8988T (cell line): ENCODE measurements around the gene MDGA2.
A peak's percentile ranks its signal among the peaks of the same experiment; 100 is the strongest.
"Not testable (repeated sequence)": the region's sequence is repeated elsewhere in the genome, so short reads cannot be mapped to it uniquely, and the experiment has no call there.

ENCODE experiments used
- DNase-seq: peaks from one replicate; pipeline ENCODE4 v3.0.0; 2011

Gene MDGA2

GRCh38 chr14:47302121-47302520, 373.3 kb downstream of the MDGA2 start:
- no peak for DNase-seq

GRCh38 chr14:47300796-47301195, 374.6 kb downstream of the MDGA2 start:
- no peak for DNase-seq

GRCh38 chr14:47297374-47297773, 378.0 kb downstream of the MDGA2 start:
- no peak for DNase-seq

DNA sequence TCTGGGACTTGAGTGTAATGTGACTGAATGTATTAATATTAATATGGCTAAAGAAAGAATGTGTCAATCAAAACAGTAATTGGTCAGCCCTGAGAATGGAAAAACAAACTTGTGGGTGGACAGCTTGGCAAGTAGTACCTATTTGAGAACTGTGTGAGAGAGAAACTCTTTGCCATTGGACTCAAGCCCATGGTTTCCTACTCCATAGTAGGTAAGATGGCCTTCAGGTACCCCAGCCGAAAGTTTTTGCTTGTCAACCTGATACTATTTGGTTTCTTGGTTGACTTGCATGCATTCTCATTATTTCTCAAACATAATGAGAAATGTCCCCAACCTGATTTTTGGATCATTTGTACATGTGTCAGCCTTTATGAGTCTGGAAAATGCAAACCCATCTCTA, 391.1 kb downstream of the MDGA2 start:
- no peak for DNase-seq

DNA sequence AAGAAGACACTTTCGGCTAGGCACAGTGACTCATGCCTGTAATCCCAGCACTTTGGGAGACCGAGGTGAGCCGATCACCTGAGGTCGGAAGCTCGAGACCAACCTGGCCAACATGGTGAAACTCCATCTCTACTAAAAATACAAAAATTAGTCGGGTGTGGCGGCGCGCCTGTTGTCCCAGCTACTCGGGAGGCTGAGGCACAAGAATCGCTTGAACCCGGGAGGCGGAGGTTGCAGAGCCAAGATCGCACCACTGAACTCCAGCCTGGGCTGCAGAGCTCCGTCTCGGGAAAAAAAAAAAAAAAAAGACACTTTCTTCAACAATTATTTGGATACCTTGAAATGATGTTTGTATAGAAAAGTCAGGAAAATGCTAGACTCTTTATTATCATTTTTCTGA, 393.6 kb downstream of the MDGA2 start:
- DNase-seq, result not testable (repeated sequence)

GRCh38 chr14:47278233-47278842, 397.1 kb downstream of the MDGA2 start:
- peak; percentile 11 for DNase-seq

- no peak for DNase-seq
These were observed 397.7 kb downstream of the MDGA2 start for GRCh38 chr14:47277703-47278102.

- DNase-seq, result no peak
These were observed 398.5 kb downstream of the MDGA2 start for GRCh38 chr14:47276931-47277330.

DNA sequence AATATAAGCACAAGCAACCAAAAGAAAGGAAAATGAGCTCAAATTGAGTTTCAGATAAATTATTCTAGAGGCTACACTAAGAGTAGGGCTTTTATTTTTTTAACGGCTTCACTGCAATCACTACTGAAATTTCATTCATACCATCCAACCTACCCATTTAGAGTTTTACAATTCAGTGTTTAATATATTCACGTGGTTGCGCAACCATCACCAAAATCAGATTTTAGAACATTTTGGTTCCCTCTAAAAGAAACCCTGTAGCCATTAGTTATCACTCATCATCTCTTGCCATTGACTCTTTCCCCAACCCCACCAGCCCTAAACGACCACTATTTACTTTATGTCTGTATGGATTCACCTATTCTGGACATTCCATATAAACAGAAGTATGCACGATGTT, 401.5 kb downstream of the MDGA2 start:
- no peak for DNase-seq

DNA sequence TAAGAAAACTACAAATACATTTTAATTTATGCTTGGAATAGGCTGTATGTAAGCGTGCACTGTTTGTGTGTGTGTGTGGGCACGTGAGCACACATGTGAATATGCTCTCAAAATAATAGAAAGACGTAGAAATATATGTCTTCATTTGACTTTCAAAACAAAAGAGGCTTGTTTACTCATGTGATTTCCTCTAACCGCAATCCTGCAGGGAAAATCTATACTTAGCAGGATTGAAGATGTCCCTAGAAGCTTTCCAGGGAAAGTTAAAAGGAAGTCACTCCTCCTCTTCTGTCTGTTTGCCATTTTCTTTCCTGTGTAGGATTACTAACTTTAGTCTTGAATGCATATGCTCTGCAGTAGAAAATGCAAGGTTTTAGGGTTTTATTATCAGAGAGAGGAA, 404.7 kb downstream of the MDGA2 start:
- DNase-seq, result no peak

GRCh38 chr14:47269756-47270492, 405.5 kb downstream of the MDGA2 start:
- no peak for DNase-seq

GRCh38 chr14:47264842-47265241, 410.6 kb downstream of the MDGA2 start:
- no peak for DNase-seq

DNA sequence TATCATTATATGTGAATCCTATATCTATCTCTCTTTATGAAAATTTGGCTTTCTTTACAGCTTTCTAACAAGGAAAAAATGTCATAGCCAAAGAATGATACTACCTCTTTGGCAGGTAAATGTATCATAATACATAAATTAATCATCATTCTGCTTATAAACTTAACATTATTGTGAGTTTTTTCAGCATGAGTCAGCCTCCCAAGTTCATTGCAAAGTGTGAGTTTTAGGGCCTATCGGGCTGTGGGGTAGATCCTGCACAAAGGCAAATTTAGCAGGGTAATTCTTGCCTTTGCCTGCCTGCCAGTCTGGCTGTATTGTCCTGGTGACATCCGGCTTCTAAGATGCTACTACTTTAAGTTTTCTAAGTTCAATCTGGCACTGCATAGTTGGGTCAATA, 412.6 kb downstream of the MDGA2 start:
- DNase-seq, result no peak

GRCh38 chr14:47261350-47261749, 414.1 kb downstream of the MDGA2 start:
- no peak for DNase-seq

- no peak for DNase-seq
These were observed 415.6 kb downstream of the MDGA2 start for GRCh38 chr14:47259796-47260195.

- DNase-seq, result no peak
These were observed 418.4 kb downstream of the MDGA2 start for GRCh38 chr14:47257013-47257412.

DNA sequence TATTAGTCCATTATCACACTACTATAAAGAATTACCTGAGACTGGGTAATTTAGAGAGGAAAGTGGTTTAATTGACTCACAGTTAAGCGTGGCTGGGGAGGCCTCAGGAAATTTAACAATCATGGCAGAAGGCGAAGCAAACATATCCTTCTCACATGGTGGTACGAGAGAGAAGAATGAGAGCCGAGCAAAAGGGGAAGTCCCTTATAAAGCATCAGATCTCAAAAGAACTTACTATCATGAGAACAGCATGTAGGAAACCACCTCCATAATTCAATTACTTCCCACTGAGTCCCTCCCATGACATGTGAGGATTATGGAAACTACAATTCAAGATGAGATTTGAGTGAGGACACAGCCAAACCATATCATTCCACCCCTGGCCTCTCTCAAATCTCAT, 422.6 kb downstream of the MDGA2 start:
- no peak for DNase-seq

- no peak for DNase-seq
These were observed 429.0 kb downstream of the MDGA2 start for GRCh38 chr14:47246367-47246766.

GRCh38 chr14:47242579-47242978, 432.8 kb downstream of the MDGA2 start:
- not testable (repeated sequence) for DNase-seq

DNA sequence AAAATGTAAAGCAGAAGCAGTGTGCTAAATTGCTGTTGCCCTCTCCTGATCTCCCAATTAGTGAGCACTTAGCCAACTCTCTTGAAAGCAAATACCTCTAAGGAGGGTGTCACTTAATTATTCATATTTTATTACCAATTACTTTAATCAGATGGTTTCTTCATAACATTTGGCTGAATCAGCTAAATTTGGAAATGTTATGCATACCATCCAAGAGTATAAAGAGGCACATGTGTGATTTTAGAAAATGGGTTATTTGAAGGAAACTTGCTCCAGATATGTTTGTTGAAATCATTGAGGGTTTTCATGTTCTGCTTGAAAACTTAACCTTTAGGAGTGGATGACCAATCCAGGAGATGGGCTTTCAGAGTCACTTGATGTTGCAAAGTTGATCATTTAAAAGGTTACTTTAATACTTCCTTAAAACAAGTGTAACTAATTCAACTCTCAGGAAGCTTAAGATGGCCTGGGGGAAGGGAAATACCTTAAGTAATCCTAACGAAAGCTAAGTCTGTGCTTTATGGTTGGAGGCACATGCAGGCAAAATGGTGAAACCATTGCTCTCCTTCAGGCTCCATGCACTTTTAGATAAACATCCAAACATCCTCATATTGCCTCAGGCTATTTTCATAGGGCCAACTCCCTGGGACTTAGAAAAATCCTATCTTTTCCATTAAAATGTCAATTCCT, 434.5 kb downstream of the MDGA2 start:
- no peak for DNase-seq

DNA sequence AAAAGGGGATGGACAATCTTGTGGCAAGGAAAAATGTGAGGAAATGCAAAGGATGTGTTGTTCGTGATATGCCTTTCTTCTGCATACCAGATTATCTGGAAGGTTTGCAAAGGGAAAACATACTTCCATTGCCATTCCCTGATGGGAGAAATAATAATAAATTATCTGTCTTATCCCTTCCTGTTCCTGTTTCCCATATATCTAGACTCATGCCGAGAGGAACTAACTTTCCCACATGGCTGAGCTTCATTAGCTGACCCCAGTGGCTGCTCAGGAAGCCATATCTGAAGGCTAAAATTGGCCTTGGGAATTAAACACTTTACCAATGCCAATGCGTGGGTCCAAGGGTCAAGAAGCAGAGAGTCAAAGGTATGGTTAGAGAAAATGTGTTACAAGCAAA, 439.8 kb downstream of the MDGA2 start:
- DNase-seq, result no peak

GRCh38 chr14:47226877-47227520, 448.4 kb downstream of the MDGA2 start:
- no peak for DNase-seq

DNA sequence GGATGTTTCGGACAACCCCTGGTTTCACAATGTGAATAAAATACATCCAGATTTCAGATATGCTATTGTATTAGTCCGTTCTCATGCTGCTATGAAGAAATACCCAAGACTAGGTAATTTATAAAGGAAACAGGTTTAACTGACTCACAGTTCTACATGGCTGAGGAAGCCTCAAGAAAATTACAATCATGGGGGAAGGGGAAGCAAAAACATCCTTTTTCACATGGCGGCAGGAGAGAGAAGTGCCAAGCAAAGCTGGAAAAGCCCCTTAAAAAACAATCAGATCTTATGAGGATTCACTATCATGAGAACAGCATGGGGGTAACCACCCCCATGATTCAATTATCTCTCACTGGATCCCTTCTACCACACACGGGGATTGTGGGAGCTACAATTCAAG, 451.7 kb downstream of the MDGA2 start:
- DNase-seq, result no peak

- DNase-seq, result no peak
These were observed 455.3 kb downstream of the MDGA2 start for GRCh38 chr14:47220096-47220495.
